Common myeloid progenitor, CD34-positive (primary cell): ENCODE data around the gene MVB12B.

Experiments
- CTCF ChIA-PET: fragments of 350-600 bp; sonication (Branson Sonifier 250); formaldehyde crosslinking; loops from one replicate; lab custom pipeline; 2021; ENCODE audit warnings: antibody characterized with exemption; lab: Charles Lee
- POLR2A ChIA-PET: fragments of 350-600 bp; sonication (Branson Sonifier 250); formaldehyde crosslinking; loops from one replicate; lab custom pipeline; 2021; ENCODE audit warnings: antibody characterized with exemption; lab: Charles Lee
- DNase-seq, 3 donors: peaks; one replicate each; pipeline versions ENCODE4 v3.0.0 to v3.0.0-alpha.2; 2013
- H3K27ac ChIP-seq, 2 experiments: 1 replicate in 1 of 2; 2 replicates in 1 of 2; pipeline ENCODE4 v1.7.0; 2013; ENCODE audit warnings: inconsistent platforms in 2 of 2, low read length in 2 of 2, mild to moderate bottlenecking in 2 of 2, low read depth in 1 of 2, moderate library complexity in 1 of 2; ENCODE audit not compliant: severe bottlenecking in 2 of 2, insufficient read depth in 1 of 2, poor library complexity in 1 of 2
- H3K27me3 ChIP-seq, 5 experiments: replicated peaks in 2 of 5; 1 replicate in 3 of 5; 2 replicates in 2 of 5; pipeline versions ENCODE4 v1.6.1 to v1.7.0; 2013; ENCODE audit warnings: low read length in 4 of 5, mild to moderate bottlenecking in 2 of 5, moderate library complexity in 2 of 5, inconsistent platforms in 1 of 5; ENCODE audit not compliant: insufficient read depth in 5 of 5, control insufficient read depth in 4 of 5
- H3K36me3 ChIP-seq, 4 experiments: 1 replicate in 2 of 4; 2 replicates in 2 of 4; pipeline versions ENCODE4 v1.6.1 to v1.7.0; 2013; ENCODE audit warnings: low read length in 3 of 4, control low read depth in 1 of 4, mild to moderate bottlenecking in 1 of 4; ENCODE audit not compliant: control insufficient read depth in 4 of 4, insufficient read depth in 4 of 4
- H3K4me1 ChIP-seq, 4 experiments: 1 replicate in 3 of 4; 2 replicates in 1 of 4; pipeline versions ENCODE4 v1.6.1 to v1.7.1; 2013; ENCODE audit warnings: low read length in 3 of 4, mild to moderate bottlenecking in 3 of 4, control low read depth in 1 of 4, inconsistent platforms in 1 of 4, moderate library complexity in 1 of 4; ENCODE audit not compliant: control insufficient read depth in 4 of 4, insufficient read depth in 4 of 4; ENCODE audit errors: control extremely low read depth in 1 of 4
- H3K4me3 ChIP-seq, 7 experiments: 1 replicate in 4 of 7; 2 replicates in 3 of 7; pipeline versions ENCODE4 v1.5.1 to v1.7.0; 2013; ENCODE audit warnings: mild to moderate bottlenecking in 7 of 7, low read length in 6 of 7, moderate library complexity in 6 of 7, inconsistent platforms in 2 of 7, low read depth in 2 of 7, control low read depth in 1 of 7; ENCODE audit not compliant: insufficient read depth in 4 of 7, control insufficient read depth in 1 of 7; ENCODE audit errors: extremely low read depth in 1 of 7
- H3K9me3 ChIP-seq, 5 experiments: 1 replicate in 4 of 5; 2 replicates in 1 of 5; pipeline versions ENCODE4 v1.6.1 to v1.7.1; 2013; ENCODE audit warnings: low read length in 4 of 5, mild to moderate bottlenecking in 2 of 5, inconsistent platforms in 1 of 5, low read depth in 1 of 5, moderate library complexity in 1 of 5; ENCODE audit not compliant: control insufficient read depth in 4 of 5, insufficient read depth in 2 of 5; ENCODE audit errors: control extremely low read depth in 1 of 5
- WGBS: methylation state at CpG from one replicate; pipeline ENCODE4 v1.1.5; 2013; ENCODE audit not compliant: insufficient coverage; 5-methylcytosine and 5-hydroxymethylcytosine counted together

Gene MVB12B

DNA sequence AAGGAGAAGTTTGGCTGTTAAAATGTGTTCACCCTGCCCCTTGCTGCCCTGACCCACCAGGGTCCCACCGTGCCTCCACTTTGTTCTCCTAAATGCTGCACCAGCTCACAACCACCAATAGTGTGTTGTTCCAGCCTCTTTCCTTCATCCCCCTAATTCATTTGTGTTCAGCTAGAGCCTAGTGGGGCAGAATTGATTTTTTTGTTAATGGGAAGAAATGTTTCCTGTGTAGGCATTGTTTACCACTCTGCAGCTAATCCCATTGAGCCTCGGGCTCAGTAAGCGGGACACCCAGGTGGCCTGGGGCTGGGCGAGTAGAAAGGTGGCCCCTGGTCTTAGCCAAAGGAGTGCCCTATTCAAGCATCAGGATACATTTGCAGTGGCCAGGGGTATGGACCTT is 127.6 kb downstream of the MVB12B start:
- H3K9me3 ChIP-seq, result no peaks in the 10 kb centered on the region
- no peaks in the 10 kb centered on the region for H3K27me3 ChIP-seq
- no peak overlapping the region for H3K4me3 ChIP-seq
- CTCF ChIA-PET, result interaction anchor here (1.3 kb wide), 1 partner anchor 15 kb away, joined by 3 read pairs; no protein-coding TSS in a partner anchor
- 100% methylated on average over 3 of the region's 4 CpGs for WGBS
- DNase-seq, result no peak
- peaks cover 0 to 7% (median 0%) of the 10 kb centered on the region in 4 experiments for H3K4me1 ChIP-seq
- H3K36me3 ChIP-seq, result peaks cover 0 to 7% (median under 1%) of the 10 kb centered on the region in 4 experiments
- POLR2A ChIA-PET, result no interaction called here
- H3K27ac ChIP-seq, result no peak overlapping the region

DNA sequence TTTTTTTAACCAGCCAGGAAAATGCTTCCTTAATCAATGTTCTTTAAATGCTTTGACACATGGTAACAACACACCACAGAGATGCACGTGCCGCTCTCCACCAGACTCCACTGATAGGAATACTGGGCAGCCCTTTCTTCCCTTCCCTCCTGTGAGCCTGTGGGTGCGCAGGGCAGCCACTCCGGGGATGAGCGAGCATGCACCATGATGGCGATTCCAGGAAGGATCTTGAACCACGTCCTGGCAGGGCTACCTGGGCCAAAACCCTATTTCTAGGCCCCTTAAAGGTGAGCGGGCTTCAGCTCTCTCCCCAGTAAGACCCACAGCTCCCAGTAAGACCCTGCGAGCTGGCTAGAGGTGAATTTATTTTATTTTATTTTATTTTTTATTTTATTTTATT is 128.2 kb downstream of the MVB12B start:
- no peaks in the 10 kb centered on the region for H3K27me3 ChIP-seq
- H3K9me3 ChIP-seq, result no peaks in the 10 kb centered on the region
- CTCF ChIA-PET, result interaction anchor here (1.3 kb wide), 1 partner anchor 15 kb away, joined by 3 read pairs; no protein-coding TSS in a partner anchor

DNA sequence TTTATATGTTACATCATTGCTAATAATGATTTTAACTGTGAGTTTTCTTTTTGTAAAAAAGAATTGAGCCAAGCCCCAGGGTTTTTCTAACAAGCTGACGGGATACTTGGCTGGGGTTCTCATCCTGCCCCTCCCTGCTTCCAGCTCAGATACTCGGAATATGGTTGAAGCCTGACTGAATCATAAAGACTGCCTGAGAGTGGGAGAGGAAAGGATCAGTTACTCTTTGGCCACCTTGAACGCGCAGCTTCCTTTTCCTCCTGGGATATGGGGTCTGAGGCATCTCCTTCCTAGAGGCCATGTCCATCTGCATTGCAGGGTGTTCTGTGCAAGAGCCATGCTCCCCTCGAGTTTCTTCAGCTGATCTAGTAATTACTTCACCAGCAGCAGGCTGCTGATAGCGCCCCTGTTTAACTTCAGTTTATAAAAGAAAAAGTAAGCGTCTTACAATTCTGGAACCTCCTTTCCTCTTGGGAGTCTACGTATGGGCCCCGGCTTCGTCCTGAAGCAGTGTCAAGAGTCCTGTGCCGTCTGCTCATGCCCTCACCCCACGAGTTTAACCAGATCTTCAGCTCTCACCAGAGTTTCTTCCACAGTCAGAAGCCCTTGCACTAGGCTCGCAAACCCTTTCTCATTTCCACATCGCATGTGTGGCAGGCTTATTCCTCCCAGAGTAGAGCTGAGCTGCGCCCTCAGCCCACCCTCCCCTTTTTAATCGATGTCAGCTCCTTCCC is 130.0 kb downstream of the MVB12B start:
- WGBS, result 95% methylated on average over 16 of the region's 16 CpGs
- ChIA-PET POLR2A (interaction anchor here (0.6 kb wide), 1 partner anchor 1116 kb away, joined by 3 read pairs; no protein-coding TSS in a partner anchor), CTCF (interaction anchor here (1.0 to 1.3 kb wide), 2 partner anchors 15 to 30 kb away, joined by 3 read pairs; no protein-coding TSS in a partner anchor)
- no peaks in the 10 kb centered on the region for H3K27me3 ChIP-seq
- H3K4me1 ChIP-seq, result no peaks in the 10 kb centered on the region
- no peaks in the 10 kb centered on the region for H3K9me3 ChIP-seq
- H3K36me3 ChIP-seq, result peaks cover 0 to 7% (median under 1%) of the 10 kb centered on the region in 4 experiments
- H3K27ac ChIP-seq, result no peak overlapping the region
- no peak for DNase-seq
- no peak overlapping the region for H3K4me3 ChIP-seq

More for the DNA sequence above, 128.2 kb downstream of the MVB12B start:
- H3K36me3 ChIP-seq, result peaks cover 0 to 7% (median under 1%) of the 10 kb centered on the region in 4 experiments
- 96% methylated on average over 7 of the region's 9 CpGs for WGBS
- POLR2A ChIA-PET, result no interaction called here
- H3K4me3 ChIP-seq, result no peak overlapping the region
- H3K4me1 ChIP-seq, result peaks cover 0 to under 1% (median 0%) of the 10 kb centered on the region in 4 experiments
- no peak overlapping the region for H3K27ac ChIP-seq
- DNase-seq, result no peak

DNA sequence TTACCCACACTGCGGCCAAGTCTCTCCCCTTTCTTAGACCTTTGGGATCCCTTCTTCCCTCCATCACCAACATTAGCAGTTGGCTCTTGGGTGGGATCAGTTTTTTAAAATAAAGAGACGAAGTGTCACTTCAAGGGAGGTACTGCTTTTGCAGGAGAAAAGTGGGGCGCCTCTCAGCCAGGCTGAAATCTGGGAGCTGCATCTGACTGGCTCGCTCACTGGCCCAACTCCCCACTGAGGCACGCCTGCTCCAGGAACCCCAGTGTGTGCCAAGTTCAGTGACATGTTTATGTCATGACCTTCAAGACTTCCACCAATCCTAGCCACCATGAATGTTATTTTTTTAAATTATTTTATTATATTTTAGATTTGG is 130.5 kb downstream of the MVB12B start:
- ChIA-PET CTCF (interaction anchor here (0.6 to 1.3 kb wide), 2 partner anchors 8 to 16 kb away, joined by 3 read pairs; no protein-coding TSS in a partner anchor), POLR2A (interaction anchor here (0.6 kb wide), 1 partner anchor 1116 kb away, joined by 3 read pairs; no protein-coding TSS in a partner anchor)

DNA sequence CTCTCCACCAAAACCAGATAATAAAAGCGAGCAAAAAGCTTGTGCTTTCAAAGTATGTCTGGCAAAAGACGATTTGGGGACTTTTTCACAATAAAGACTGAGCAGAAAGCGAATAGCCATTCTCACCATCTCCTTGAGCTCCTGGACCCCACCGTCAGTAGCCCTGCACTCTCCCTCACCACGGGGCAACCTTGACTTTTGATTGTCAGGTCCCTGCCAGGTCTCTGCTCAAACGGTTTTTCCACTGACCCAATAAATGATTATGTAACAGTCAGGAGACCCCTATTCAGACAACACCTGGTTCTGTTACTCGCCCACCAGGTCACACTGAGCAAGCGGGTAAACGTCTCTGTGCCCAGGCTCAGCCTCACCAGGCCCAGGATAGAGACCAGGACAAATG is 131.3 kb downstream of the MVB12B start:
- Histone ChIP-seq H3K36me3 (peaks cover 0 to 2% (median 0%) of the 10 kb centered on the region in 4 experiments), H3K4me3 (no peak overlapping the region), H3K4me1 (no peaks in the 10 kb centered on the region), H3K27me3 (no peaks in the 10 kb centered on the region), H3K9me3 (no peaks in the 10 kb centered on the region), H3K27ac (no peak overlapping the region)
- POLR2A ChIA-PET, result no interaction called here
- CTCF ChIA-PET, result no interaction called here
- DNase-seq, result no peak
- WGBS, result 96% methylated on average over 9 of the region's 9 CpGs

More for the DNA sequence above, 130.5 kb downstream of the MVB12B start:
- WGBS, result 100% methylated on average over 2 of the region's 5 CpGs
- no peaks in the 10 kb centered on the region for H3K4me1 ChIP-seq
- no peak overlapping the region for H3K4me3 ChIP-seq
- peaks cover 0 to 3% (median under 1%) of the 10 kb centered on the region in 4 experiments for H3K36me3 ChIP-seq
- no peak overlapping the region for H3K27ac ChIP-seq
- DNase-seq, result no peak
- H3K27me3 ChIP-seq, result no peaks in the 10 kb centered on the region
- no peaks in the 10 kb centered on the region for H3K9me3 ChIP-seq

DNA sequence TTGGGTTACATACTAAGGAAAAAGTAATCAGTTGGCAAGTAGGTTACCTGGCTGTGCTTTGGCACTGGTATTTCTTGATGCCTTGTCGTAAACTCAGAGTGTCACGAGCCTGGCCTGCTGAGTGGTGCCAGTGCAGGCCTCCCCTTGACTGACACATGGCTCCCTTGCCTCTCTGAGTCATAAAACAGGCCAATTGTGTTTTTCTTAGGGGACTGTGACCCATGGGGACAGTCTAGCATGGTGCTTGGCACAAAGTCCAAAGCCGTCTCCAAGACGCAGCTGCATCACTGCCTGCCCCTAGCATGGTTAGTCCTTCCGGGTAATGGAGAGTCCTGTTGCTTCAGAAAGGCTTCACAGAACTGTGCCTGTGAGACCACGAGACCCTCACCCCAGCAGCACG is 132.5 kb downstream of the MVB12B start:
- no peak for DNase-seq
- Histone ChIP-seq H3K9me3 (no peaks in the 10 kb centered on the region), H3K4me3 (no peak overlapping the region), H3K36me3 (peaks cover 0 to 2% (median 0%) of the 10 kb centered on the region in 4 experiments), H3K27me3 (no peaks in the 10 kb centered on the region), H3K4me1 (no peaks in the 10 kb centered on the region), H3K27ac (no peak overlapping the region)
- CTCF ChIA-PET, result interaction anchor here (2.5 kb wide), 1 partner anchor 33 kb away, joined by 7 read pairs; no protein-coding TSS in a partner anchor
- 94% methylated on average over 7 of the region's 7 CpGs for WGBS
- POLR2A ChIA-PET, result no interaction called here

DNA sequence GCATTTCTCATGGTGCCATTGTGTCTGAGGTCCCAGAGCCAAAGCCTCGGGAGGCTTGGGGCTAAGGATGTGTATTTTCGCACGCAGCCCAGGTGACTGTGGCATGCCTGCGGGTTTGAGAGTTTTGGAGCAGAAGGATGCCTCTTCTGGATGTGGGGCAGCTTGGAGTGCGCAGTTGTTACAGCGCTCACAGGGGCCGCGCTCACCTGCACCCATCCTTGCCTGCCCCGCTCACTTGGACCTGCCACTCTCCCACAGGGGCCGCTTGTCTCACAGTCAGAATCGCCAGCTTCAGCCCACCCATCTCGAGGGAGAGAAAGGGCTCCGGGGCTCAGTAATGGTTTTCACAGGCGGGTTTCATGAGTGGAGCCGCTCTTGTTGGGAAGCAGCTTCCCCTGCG is 132.9 kb downstream of the MVB12B start:
- no peaks in the 10 kb centered on the region for H3K9me3 ChIP-seq
- POLR2A ChIA-PET, result no interaction called here
- no peak overlapping the region for H3K27ac ChIP-seq
- H3K4me3 ChIP-seq, result no peak overlapping the region
- peaks cover 0 to 2% (median 0%) of the 10 kb centered on the region in 4 experiments for H3K36me3 ChIP-seq
- DNase-seq, result no peak
- no peaks in the 10 kb centered on the region for H3K4me1 ChIP-seq
- CTCF ChIA-PET, result interaction anchor here (2.5 kb wide), 1 partner anchor 32 kb away, joined by 7 read pairs; no protein-coding TSS in a partner anchor
- no peaks in the 10 kb centered on the region for H3K27me3 ChIP-seq
- 99% methylated on average over 16 of the region's 16 CpGs for WGBS
